HCT116 (cell line): ENCODE data around the gene TNFAIP8L3. TPM values are rescaled to one million over a fixed set of nuclear protein-coding genes. Genes with fewer than 3 reads are reported as not detected.

Source experiments
- ATAC-seq: fragments of 200-7000 bp; cut with Tn5 transposase; 2 replicates; pipeline ENCODE4 v1.9.1; 2020; ENCODE audit warnings: mild to moderate bottlenecking, moderate library complexity
- BruUV-seq: library from RNA; stranded (reverse); fragments of 400-500 nt; replicated peaks from 2 replicates; lab custom pipeline; 2021; lab: Mats Ljungman, UMichigan
- CTCF ChIA-PET: fragments of 300-600 bp; sonication (Branson Sonifier 250); formaldehyde crosslinking; loops from one replicate; lab custom pipeline; 2021; ENCODE audit warnings: antibody characterized with exemption; lab: Charles Lee
- POLR2A ChIA-PET: fragments of 300-600, 350-600 bp; sonication (Branson Sonifier 250); formaldehyde crosslinking; loops from one replicate; lab custom pipeline; 2021; ENCODE audit warnings: antibody characterized with exemption; lab: Charles Lee
- RAD21 ChIA-PET, 2 experiments: fragments of 300-600 bp; sonication (Branson Sonifier 250); formaldehyde crosslinking; loops; one replicate each; lab custom pipeline; 2023; ENCODE audit warnings: low total read pairs in 2 of 2; ENCODE audit not compliant: uncharacterized antibody in 2 of 2, unreplicated experiment in 2 of 2, low non-redundant PET in 1 of 2; lab: Charles Lee
- DNase-seq: peaks from one replicate; pipeline ENCODE4 v3.0.0-alpha.2; 2010; ENCODE audit warnings: low read depth, low spot score
- H2AFZ ChIP-seq: fragments of 200-600 bp; shearing (Covaris generic), sonication (generic); 2 replicates; pipeline ENCODE4 v1.6.1; 2017; ENCODE audit warnings: low read depth, mixed run types, mixed read lengths, antibody characterized with exemption, low read length; ENCODE audit not compliant: poor library complexity, severe bottlenecking
- H3K27ac ChIP-seq: 2 replicates; pipeline ENCODE4 v1.5.1; 2012; ENCODE audit warnings: low read depth, low read length
- H3K27me3 ChIP-seq: fragments of 200-600 bp; sonication (generic); 2 replicates; pipeline ENCODE4 v1.6.1; 2016; ENCODE audit warnings: mixed run types, low read length, mixed read lengths; ENCODE audit not compliant: insufficient read depth
- H3K36me3 ChIP-seq, 2 experiments: fragments of 200-500 bp in 1 of 2; fragments of 200-600 bp in 1 of 2; sonication (Bioruptor generic) in 1 of 2; sonication (generic) in 1 of 2; 2 replicates each; pipeline versions ENCODE4 v1.5.1 to v1.6.1; 2014 to 2016; ENCODE audit warnings: low read length in 2 of 2, inconsistent platforms in 1 of 2, mixed read lengths in 1 of 2, mixed run types in 1 of 2; ENCODE audit not compliant: insufficient read depth in 2 of 2, control insufficient read depth in 1 of 2
- H3K4me1 ChIP-seq, 2 experiments: fragments of 200-600 bp in 1 of 2; sonication (generic) in 1 of 2; 2 replicates each; pipeline versions ENCODE4 v1.5.1 to v1.6.1; 2012 to 2017; ENCODE audit warnings: low read length in 2 of 2, inconsistent platforms in 1 of 2, mild to moderate bottlenecking in 1 of 2, mixed read lengths in 1 of 2, mixed run types in 1 of 2, moderate library complexity in 1 of 2; ENCODE audit not compliant: insufficient read depth in 2 of 2, control insufficient read depth in 1 of 2
- H3K4me2 ChIP-seq: fragments of 200-600 bp; sonication (generic); 2 replicates; pipeline ENCODE4 v1.6.1; 2017; ENCODE audit warnings: mixed run types, low read length, mixed read lengths
- H3K4me3 ChIP-seq, 2 experiments: fragments of 200-600 bp in 1 of 2; sonication (generic) in 1 of 2; replicated peaks in 1 of 2; 2 replicates each; pipeline ENCODE4 v1.5.1; 2011 to 2016; ENCODE audit warnings: low read length in 2 of 2, control low read depth in 1 of 2, low read depth in 1 of 2, mild to moderate bottlenecking in 1 of 2, mixed read lengths in 1 of 2, mixed run types in 1 of 2
- H3K79me2 ChIP-seq: fragments of 200-600 bp; sonication (generic); 2 replicates; pipeline ENCODE4 v1.6.1; 2017; ENCODE audit warnings: mild to moderate bottlenecking, mixed run types, low read length, moderate library complexity, mixed read lengths; ENCODE audit not compliant: insufficient read depth
- H3K9ac ChIP-seq: fragments of 200-600 bp; sonication (generic); 2 replicates; pipeline ENCODE4 v1.6.1; 2016; ENCODE audit warnings: low read length, mixed read lengths
- H3K9me2 ChIP-seq: fragments of 200-600 bp; sonication (generic), shearing (Covaris generic); 2 replicates; pipeline ENCODE4 v1.6.1; 2017; ENCODE audit warnings: mixed run types, mild to moderate bottlenecking, moderate library complexity; ENCODE audit not compliant: insufficient read depth
- H3K9me3 ChIP-seq, 2 experiments: fragments of 200-500 bp in 1 of 2; fragments of 200-600 bp in 1 of 2; sonication (Bioruptor generic) in 1 of 2; sonication (generic) in 1 of 2; 2 replicates each; pipeline ENCODE4 v1.6.1; 2014 to 2017; ENCODE audit warnings: low read length in 2 of 2, mixed read lengths in 2 of 2, inconsistent platforms in 1 of 2, low read depth in 1 of 2, mild to moderate bottlenecking in 1 of 2, mixed run types in 1 of 2, moderate library complexity in 1 of 2; ENCODE audit not compliant: control insufficient read depth in 1 of 2, insufficient read depth in 1 of 2
- H4K20me1 ChIP-seq: fragments of 200-600 bp; sonication (generic), shearing (Covaris generic); 2 replicates; pipeline ENCODE4 v1.6.1; 2017; ENCODE audit warnings: mixed run types, mild to moderate bottlenecking, moderate library complexity; ENCODE audit not compliant: insufficient read depth
- CEBPB ChIP-seq: IDR thresholded peaks from 2 replicates; pipeline ENCODE4 v1.6.1; 2012; ENCODE audit warnings: low read depth
- ELF1 ChIP-seq: IDR thresholded peaks from 2 replicates; pipeline ENCODE4 v1.6.1; 2012; ENCODE audit warnings: low read depth, borderline replicate concordance
- POLR2A ChIP-seq: IDR thresholded peaks from 2 replicates; pipeline ENCODE4 v1.7.0; 2011; ENCODE audit warnings: borderline replicate concordance; ENCODE audit not compliant: insufficient read depth, insufficient read length; ENCODE audit errors: extremely low read depth
- YY1 ChIP-seq: IDR thresholded peaks from 2 replicates; pipeline ENCODE4 v1.6.1; 2011; ENCODE audit warnings: low read length, low read depth, moderate library complexity, mild to moderate bottlenecking; ENCODE audit not compliant: insufficient replicate concordance; ENCODE audit errors: extremely low read depth
- intact Hi-C: fragments of 100-400 bp; cut with micrococcal nuclease; formaldehyde crosslinking; loops from 2 replicates; pipeline ENCODE4 v1.10.0; 2022
- total RNA-seq: library from RNA; stranded (reverse); gene quantifications from one replicate; pipeline ENCODE4 v1.2.1, GENCODE V29; 2021; ENCODE audit not compliant: unreplicated experiment
- TF ChIP-seq, protein P1 (sequence below), 3 experiments: fragments of 200-600 bp in 1 of 3; sonication (generic) in 1 of 3; IDR thresholded peaks in 2 of 3; conservative IDR thresholded peaks in 1 of 3; 2 replicates each; pipeline ENCODE4 v1.5.1; 2012 to 2017; ENCODE audit warnings: low read depth in 2 of 3, low read length in 2 of 3, antibody characterized with exemption in 1 of 3, borderline replicate concordance in 1 of 3, control low read depth in 1 of 3, mild to moderate bottlenecking in 1 of 3, mixed read lengths in 1 of 3, mixed run types in 1 of 3, moderate library complexity in 1 of 3; ENCODE audit not compliant: insufficient read depth in 1 of 3
- TF ChIP-seq, protein P2 (sequence below): IDR thresholded peaks from 2 replicates; pipeline ENCODE4 v1.6.1; 2012
- TF ChIP-seq, protein P3 (sequence below): IDR thresholded peaks from 2 replicates; pipeline ENCODE4 v1.6.1; 2011; ENCODE audit warnings: mild to moderate bottlenecking, low read length, moderate library complexity; ENCODE audit not compliant: insufficient replicate concordance; ENCODE audit errors: extremely low read depth

Gene TNFAIP8L3
- total RNA-seq, 1 experiment from 2014 or later = 0.47 TPM

DNA sequence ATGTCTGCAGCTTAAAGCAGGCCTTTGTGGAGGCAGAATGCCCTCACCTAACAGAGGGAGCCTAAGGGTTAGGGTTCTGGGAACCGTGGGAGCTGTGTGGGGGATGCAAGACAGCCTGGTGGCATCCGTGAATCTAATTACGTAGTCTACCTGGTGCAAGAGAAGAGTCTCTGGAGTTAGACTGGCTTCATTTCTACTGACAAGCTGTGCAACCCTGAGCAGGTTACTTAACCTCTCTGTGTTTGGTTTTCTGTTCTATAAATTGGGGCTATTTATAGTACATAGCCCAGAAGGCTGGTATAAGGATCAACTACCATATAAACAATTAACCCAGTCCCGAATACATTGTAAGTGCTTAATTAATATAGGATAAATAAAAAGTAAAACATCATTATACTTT lies 8.3 kb downstream of the TNFAIP8L3 start:
- Histone ChIP-seq H3K36me3 (no peaks in the 10 kb centered on the region), H3K9me2 (no peaks in the 10 kb centered on the region), H3K4me3 (no peak overlapping the region), H3K9me3 (no peaks in the 10 kb centered on the region), H3K27me3 (no peaks in the 10 kb centered on the region), H3K27ac (no peak overlapping the region), H3K9ac (no peak overlapping the region), H2AFZ (no peak overlapping the region), H3K4me2 (no peak overlapping the region), H3K4me1 (0 out of 4 replicates have a peak, but pooled peaks cover 0 to 3% of the 10 kb centered on the region in 2 experiments), H4K20me1 (no peaks in the 10 kb centered on the region), H3K79me2 (no peaks in the 10 kb centered on the region)
- RAD21 ChIA-PET = no interaction called here
- no peak for ATAC-seq
- CTCF ChIA-PET = no interaction called here
- DNase-seq = no peak
- no TSS peak for BruUV-seq
- TF ChIP-seq, protein P1, sequence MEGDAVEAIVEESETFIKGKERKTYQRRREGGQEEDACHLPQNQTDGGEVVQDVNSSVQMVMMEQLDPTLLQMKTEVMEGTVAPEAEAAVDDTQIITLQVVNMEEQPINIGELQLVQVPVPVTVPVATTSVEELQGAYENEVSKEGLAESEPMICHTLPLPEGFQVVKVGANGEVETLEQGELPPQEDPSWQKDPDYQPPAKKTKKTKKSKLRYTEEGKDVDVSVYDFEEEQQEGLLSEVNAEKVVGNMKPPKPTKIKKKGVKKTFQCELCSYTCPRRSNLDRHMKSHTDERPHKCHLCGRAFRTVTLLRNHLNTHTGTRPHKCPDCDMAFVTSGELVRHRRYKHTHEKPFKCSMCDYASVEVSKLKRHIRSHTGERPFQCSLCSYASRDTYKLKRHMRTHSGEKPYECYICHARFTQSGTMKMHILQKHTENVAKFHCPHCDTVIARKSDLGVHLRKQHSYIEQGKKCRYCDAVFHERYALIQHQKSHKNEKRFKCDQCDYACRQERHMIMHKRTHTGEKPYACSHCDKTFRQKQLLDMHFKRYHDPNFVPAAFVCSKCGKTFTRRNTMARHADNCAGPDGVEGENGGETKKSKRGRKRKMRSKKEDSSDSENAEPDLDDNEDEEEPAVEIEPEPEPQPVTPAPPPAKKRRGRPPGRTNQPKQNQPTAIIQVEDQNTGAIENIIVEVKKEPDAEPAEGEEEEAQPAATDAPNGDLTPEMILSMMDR (IDR thresholded peaks at IDR 0.05 in 2 of 3, conservative IDR thresholded peaks at IDR 0.05 in 1 of 3; ENCODE audit: borderline replicate concordance in 1 of 3, insufficient read depth in 1 of 3, low read depth in 2 of 3, low read length in 2 of 3) = no peak
- TF ChIP-seq, protein P2, sequence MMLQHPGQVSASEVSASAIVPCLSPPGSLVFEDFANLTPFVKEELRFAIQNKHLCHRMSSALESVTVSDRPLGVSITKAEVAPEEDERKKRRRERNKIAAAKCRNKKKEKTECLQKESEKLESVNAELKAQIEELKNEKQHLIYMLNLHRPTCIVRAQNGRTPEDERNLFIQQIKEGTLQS = no peak
- TF ChIP-seq YY1 (no peak), POLR2A (no peak), ELF1 (no peak), CEBPB (no peak)
- TF ChIP-seq, protein P3, sequence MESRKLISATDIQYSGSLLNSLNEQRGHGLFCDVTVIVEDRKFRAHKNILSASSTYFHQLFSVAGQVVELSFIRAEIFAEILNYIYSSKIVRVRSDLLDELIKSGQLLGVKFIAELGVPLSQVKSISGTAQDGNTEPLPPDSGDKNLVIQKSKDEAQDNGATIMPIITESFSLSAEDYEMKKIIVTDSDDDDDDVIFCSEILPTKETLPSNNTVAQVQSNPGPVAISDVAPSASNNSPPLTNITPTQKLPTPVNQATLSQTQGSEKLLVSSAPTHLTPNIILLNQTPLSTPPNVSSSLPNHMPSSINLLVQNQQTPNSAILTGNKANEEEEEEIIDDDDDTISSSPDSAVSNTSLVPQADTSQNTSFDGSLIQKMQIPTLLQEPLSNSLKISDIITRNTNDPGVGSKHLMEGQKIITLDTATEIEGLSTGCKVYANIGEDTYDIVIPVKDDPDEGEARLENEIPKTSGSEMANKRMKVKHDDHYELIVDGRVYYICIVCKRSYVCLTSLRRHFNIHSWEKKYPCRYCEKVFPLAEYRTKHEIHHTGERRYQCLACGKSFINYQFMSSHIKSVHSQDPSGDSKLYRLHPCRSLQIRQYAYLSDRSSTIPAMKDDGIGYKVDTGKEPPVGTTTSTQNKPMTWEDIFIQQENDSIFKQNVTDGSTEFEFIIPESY = no peak
- POLR2A ChIA-PET = no interaction called here
- intact Hi-C loops = no loop called here
